Epithelial cell of esophagus (primary cell): ENCODE measurements around the gene NFIL3.
"Not testable (repeated sequence)": the region's sequence is repeated elsewhere in the genome, so short reads cannot be mapped to it uniquely, and the experiment has no call there.

Experiments
- DNase-seq: peaks from one replicate; pipeline ENCODE4 v3.0.0; 2010; ENCODE audit warnings: low read depth
- H3K4me3 ChIP-seq: 2 replicates; pipeline ENCODE4 v1.5.1; 2011; ENCODE audit warnings: mild to moderate bottlenecking, low read length, control low read depth
- TF ChIP-seq, protein P1 (sequence below): IDR thresholded peaks from 2 replicates; pipeline ENCODE4 v1.5.1; 2011; ENCODE audit warnings: low read depth, mild to moderate bottlenecking, low read length, control low read depth, inconsistent platforms; ENCODE audit not compliant: insufficient read depth; ENCODE audit errors: missing control alignments

NFIL3 gene

GRCh38 chr9:91423785-91424402, at the start of gene NFIL3:
NFIL3 (minus strand) TSS chr9:91423832; CDS start chr9:91410734, 13,098 bp downstream.
- TF ChIP-seq, protein P1, sequence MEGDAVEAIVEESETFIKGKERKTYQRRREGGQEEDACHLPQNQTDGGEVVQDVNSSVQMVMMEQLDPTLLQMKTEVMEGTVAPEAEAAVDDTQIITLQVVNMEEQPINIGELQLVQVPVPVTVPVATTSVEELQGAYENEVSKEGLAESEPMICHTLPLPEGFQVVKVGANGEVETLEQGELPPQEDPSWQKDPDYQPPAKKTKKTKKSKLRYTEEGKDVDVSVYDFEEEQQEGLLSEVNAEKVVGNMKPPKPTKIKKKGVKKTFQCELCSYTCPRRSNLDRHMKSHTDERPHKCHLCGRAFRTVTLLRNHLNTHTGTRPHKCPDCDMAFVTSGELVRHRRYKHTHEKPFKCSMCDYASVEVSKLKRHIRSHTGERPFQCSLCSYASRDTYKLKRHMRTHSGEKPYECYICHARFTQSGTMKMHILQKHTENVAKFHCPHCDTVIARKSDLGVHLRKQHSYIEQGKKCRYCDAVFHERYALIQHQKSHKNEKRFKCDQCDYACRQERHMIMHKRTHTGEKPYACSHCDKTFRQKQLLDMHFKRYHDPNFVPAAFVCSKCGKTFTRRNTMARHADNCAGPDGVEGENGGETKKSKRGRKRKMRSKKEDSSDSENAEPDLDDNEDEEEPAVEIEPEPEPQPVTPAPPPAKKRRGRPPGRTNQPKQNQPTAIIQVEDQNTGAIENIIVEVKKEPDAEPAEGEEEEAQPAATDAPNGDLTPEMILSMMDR: no peak
- peak within 1 kb of the TSS; percentile 65 for H3K4me3 ChIP-seq
- DNase-seq: peak; percentile 88

DNA sequence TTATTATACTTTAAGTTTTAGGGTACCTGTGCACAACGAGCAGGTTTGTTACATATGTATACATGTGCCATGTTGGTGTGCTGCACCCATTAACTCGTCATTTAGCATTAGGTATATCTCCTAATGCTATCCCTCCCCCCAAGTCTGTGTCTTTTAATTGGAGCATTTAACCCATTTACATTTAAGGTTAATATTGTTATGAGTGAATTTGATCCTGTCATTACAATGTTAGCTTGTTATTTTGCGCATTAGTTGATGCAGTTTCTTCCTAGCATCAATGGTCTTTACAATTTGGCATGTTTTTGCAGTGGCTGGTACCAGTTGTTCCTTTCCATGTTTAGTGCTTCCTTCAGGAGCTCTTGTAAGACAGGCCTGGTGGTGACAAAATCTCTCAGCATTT, 47.9 kb upstream of the NFIL3 start:
- DNase-seq, H3K4me3 ChIP-seq: not testable (repeated sequence)

DNA sequence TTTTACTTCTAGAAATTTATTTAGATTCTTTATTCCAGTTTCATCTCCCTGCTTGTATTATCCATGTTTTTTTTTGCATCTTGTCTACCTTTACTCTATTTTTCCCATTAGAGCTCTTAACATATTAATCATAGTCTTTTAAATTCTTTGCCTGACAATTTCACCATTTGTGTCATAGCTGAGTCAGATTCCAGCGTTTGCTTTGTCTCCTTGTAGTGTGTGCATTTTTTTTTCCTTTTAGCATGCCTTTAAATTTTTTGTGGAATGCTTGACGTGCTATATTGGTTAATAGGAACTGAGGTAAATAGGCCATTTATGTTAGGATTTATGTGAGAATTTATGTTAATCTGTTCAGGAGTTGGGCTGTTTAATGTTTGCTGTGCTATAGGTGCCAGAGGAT, 41.8 kb upstream of the NFIL3 start:
- TF ChIP-seq, protein P1: no peak
- no peak overlapping the region for H3K4me3 ChIP-seq
- DNase-seq: peak; percentile 79

GRCh38 chr9:91458906-91459305, 35.3 kb upstream of the NFIL3 start:
- DNase-seq: no peak
- H3K4me3 ChIP-seq: no peak overlapping the region
- TF ChIP-seq, protein P1: no peak

DNA sequence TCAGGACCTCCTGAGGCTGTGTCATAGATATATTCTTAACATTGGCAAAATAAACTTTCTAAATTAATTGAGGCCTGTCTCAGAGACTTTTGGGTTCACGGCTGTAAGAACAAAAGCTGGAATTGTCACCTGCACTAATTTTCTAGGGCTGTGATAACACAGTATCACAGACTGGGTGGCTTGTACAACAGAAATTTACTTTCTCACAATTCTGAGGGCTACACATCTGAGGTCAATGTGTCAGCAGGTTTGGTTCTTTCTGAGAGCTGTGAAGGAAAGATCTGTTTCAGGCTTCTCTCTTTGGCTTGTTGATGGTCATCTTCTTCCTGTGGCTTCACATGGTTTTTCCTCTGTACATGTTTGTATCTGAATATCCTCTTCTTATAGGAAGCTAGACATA, 29.2 kb upstream of the NFIL3 start:
- no peak overlapping the region for H3K4me3 ChIP-seq
- TF ChIP-seq, protein P1: no peak
- no peak for DNase-seq

DNA sequence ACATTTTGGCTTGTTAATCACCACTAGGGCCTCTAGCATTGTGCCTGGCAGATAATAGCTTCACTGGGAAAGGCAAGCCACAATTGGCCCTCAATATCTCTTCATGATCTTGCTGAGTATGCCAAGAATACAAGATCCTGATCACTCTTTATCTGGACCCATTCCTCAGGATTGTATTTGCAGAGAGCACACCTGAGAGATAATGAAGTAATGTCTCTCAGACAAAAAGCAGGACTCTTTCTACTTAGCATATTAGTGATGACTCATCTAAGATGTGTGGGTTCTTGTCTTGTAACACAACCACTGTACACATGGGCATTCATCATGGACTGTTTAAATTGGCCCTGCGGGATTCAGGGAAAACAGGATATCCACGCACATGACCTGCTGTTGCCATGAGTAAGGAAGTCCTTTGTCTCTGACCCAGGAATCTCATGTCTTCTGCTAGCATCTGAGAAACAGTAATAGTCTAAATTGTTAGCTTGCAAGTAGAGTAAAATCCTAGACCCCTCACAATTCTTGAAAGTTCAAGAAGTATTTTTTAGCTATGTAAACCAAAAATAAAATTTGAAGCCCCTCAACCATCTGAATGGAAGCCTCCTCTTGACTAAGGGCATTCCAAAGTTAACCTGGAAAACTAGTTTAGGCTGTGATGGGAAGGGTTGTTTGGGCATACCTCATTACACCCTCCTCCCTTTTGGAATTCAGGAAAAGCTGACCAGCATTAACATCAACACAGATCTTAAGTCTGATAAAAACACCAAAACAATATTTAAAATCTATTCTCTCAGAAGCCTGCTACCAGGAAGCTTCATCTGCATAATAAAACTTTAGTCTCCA, 28.0 kb upstream of the NFIL3 start:
- no peak overlapping the region for H3K4me3 ChIP-seq
- TF ChIP-seq, protein P1: no peak
- peak; percentile 61 for DNase-seq

DNA sequence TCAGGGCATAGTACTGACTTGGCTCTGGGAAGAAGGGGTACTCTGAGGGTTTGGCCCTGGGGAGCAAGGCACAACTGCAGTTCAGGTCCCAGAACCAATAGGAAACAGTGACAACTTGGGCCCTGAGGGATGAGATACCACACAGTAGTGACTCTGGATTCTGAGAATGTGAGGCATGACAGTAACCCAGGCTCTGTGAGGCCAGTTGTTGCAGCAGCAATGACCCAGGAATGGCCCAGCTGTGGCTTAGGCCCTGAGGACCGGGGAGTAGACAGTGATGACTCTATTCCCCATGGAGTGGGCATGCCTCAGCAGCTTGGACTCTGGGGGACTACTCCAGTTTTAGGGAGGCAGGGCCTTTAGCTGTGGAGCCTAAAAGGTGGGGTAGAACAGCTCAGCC, 21.5 kb upstream of the NFIL3 start:
- TF ChIP-seq, protein P1: no peak
- no peak overlapping the region for H3K4me3 ChIP-seq
- no peak for DNase-seq
